ENCODE measurements around the gene TOMT. TPM values are rescaled to one million over a fixed set of nuclear protein-coding genes. Genes with fewer than 3 reads are reported as not detected.

The TOMT gene
- polyA plus RNA-seq, 4 donors: not detected

GRCh38 chr11:72157131-72157530 lies 51.4 kb downstream of the TOMT start:
- no peak for DNase-seq (ENCODE audit: low read depth in 4 of 4, low spot score in 3 of 4)

Other genes starting within 250 kb of the TOMT start
- gene DEFB131B, start 227.5 kb upstream of the TOMT start, polyA plus RNA-seq (ENCODE audit: insufficient read length in 4 of 4): 1 to 10 TPM in 3 of 4 donors, not detected in 1; 1.0 to 1.8 (median 1.1) TPM
- gene XNDC1N, start 177.3 kb upstream of the TOMT start, polyA plus RNA-seq (ENCODE audit: insufficient read length in 4 of 4): 1 to 10 TPM; 4.9 to 7.1 (median 6.6) TPM
- gene RNF121, start 176.9 kb upstream of the TOMT start, polyA plus RNA-seq (ENCODE audit: insufficient read length in 4 of 4): 10 to 100 TPM; 38.7 to 42.7 (median 39.6) TPM
- gene IL18BP, start 107.0 kb upstream of the TOMT start, polyA plus RNA-seq (ENCODE audit: insufficient read length in 4 of 4): 1 to 10 TPM; 7.8 to 9.9 (median 9.2) TPM
- 100 to 1,000 TPM; 253 to 272 (median 263) TPM for gene NUMA1, start 25.4 kb upstream of the TOMT start, polyA plus RNA-seq (ENCODE audit: insufficient read length in 4 of 4)
- 10 to 100 TPM; 20.1 to 26.2 (median 22.6) TPM for gene LRRC51, start 25.1 kb upstream of the TOMT start, polyA plus RNA-seq (ENCODE audit: insufficient read length in 4 of 4)
- 100 to 1,000 TPM; 111 to 121 (median 114) TPM for gene LAMTOR1, start 2.6 kb upstream of the TOMT start, polyA plus RNA-seq (ENCODE audit: insufficient read length in 4 of 4)
- 10 to 100 TPM; 47.2 to 56.9 (median 53.0) TPM for gene ANAPC15, start 6.8 kb downstream of the TOMT start, polyA plus RNA-seq (ENCODE audit: insufficient read length in 4 of 4)
- gene FOLR3, start 29.8 kb downstream of the TOMT start, polyA plus RNA-seq (ENCODE audit: insufficient read length in 4 of 4): 1 to 10 TPM; 1.8 to 2.7 (median 2.0) TPM
- gene FOLR1, start 86.2 kb downstream of the TOMT start, polyA plus RNA-seq (ENCODE audit: insufficient read length in 4 of 4): 10 to 100 TPM; 44.9 to 64.6 (median 53.2) TPM
- gene FOLR2, start 110.9 kb downstream of the TOMT start, polyA plus RNA-seq (ENCODE audit: insufficient read length in 4 of 4): 10 to 100 TPM in 3 of 4 donors, 1 to 10 TPM in 1; 9.6 to 11.7 (median 11.2) TPM
- gene INPPL1, start 118.8 kb downstream of the TOMT start, polyA plus RNA-seq (ENCODE audit: insufficient read length in 4 of 4): 100 to 1,000 TPM; 131 to 171 (median 145) TPM
- under 1 TPM in 1 of 4 donors, not detected in 3; 0.49 TPM for gene PHOX2A, start 138.3 kb downstream of the TOMT start, polyA plus RNA-seq (ENCODE audit: insufficient read length in 4 of 4)

All from right renal pelvis (tissue), 4 donors.